CD4-positive, CD25-positive, alpha-beta regulatory T cell (primary cell): ENCODE results near the gene GALNS. TPM values are rescaled to one million over a fixed set of nuclear protein-coding genes. Genes with fewer than 3 reads are reported as not detected.

Experiments used
- ATAC-seq, 2 donors: fragments of 150-1000 bp; cut with Tn5 transposase; one replicate each; pipeline ENCODE4 v1.10.0; 2021; ENCODE audit warnings: low read depth in 2 of 2, moderate number of reproducible peaks in 2 of 2, moderate library complexity in 1 of 2
- DNase-seq, 3 donors: peaks; one replicate each; pipeline versions ENCODE4 v3.0.0 to v3.0.0-alpha.2; 2012 to 2022; ENCODE audit warnings: mixed read lengths in 1 of 3
- H3K27ac ChIP-seq: one replicate; pipeline ENCODE4 v1.7.0; 2013; ENCODE audit warnings: mild to moderate bottlenecking, low read length; ENCODE audit not compliant: insufficient read depth, poor library complexity, severe bottlenecking
- H3K27me3 ChIP-seq: one replicate; pipeline ENCODE4 v1.7.0; 2013; ENCODE audit warnings: low read length; ENCODE audit not compliant: control insufficient read depth, insufficient read depth
- H3K36me3 ChIP-seq: one replicate; pipeline ENCODE4 v1.7.0; 2013; ENCODE audit warnings: mild to moderate bottlenecking, low read length, moderate library complexity; ENCODE audit not compliant: control insufficient read depth, insufficient read depth
- H3K4me1 ChIP-seq: 2 replicates; pipeline ENCODE4 v1.7.0; 2013; ENCODE audit warnings: mild to moderate bottlenecking, low read length; ENCODE audit not compliant: insufficient read depth, control insufficient read depth, poor library complexity, severe bottlenecking
- H3K4me3 ChIP-seq: one replicate; pipeline ENCODE4 v1.7.0; 2013; ENCODE audit warnings: low read depth, mild to moderate bottlenecking, low read length, moderate library complexity
- H3K9me3 ChIP-seq, 2 experiments: 1 replicate in 1 of 2; 2 replicates in 1 of 2; pipeline ENCODE4 v1.7.0; 2013; ENCODE audit warnings: low read length in 2 of 2, mild to moderate bottlenecking in 1 of 2, moderate library complexity in 1 of 2; ENCODE audit not compliant: control insufficient read depth in 2 of 2
- H3K27ac Mint-ChIP-seq, 3 donors: one replicate each; pipeline ENCODE4 v1.8.0; 2020 to 2022; ENCODE audit warnings: mild to moderate bottlenecking in 3 of 3, mixed read lengths in 3 of 3, moderate library complexity in 2 of 3
- H3K27me3 Mint-ChIP-seq: one replicate; pipeline ENCODE4 v1.8.0; 2022; ENCODE audit warnings: mild to moderate bottlenecking, mixed read lengths
- H3K36me3 Mint-ChIP-seq: one replicate; pipeline ENCODE4 v1.8.0; 2020; ENCODE audit warnings: mixed read lengths
- H3K4me1 Mint-ChIP-seq, 4 donors: one replicate each; pipeline ENCODE4 v1.8.0; 2020 to 2022; ENCODE audit warnings: mixed read lengths in 4 of 4, mild to moderate bottlenecking in 1 of 4
- H3K4me3 Mint-ChIP-seq, 4 donors: one replicate each; pipeline ENCODE4 v1.8.0; 2020 to 2022; ENCODE audit warnings: mild to moderate bottlenecking in 4 of 4, mixed read lengths in 4 of 4, moderate library complexity in 3 of 4
- H3K9me3 Mint-ChIP-seq, 7 donors: one replicate each; pipeline ENCODE4 v1.8.0; 2020 to 2022; ENCODE audit warnings: mixed read lengths in 7 of 7, mild to moderate bottlenecking in 3 of 7, moderate library complexity in 2 of 7
- polyA plus RNA-seq, 4 donors: library from polyadenylated mRNA; unstranded; fragments of 300-500 nt; fragmentation: Illumina TruSeq; gene quantifications; one replicate each; pipeline ENCODE4 v1.2.3, GENCODE V29; 2021
- total RNA-seq: library from RNA; stranded (reverse); gene quantifications from one replicate; pipeline ENCODE4 v1.2.3, GENCODE V29; 2022

GALNS gene
- total and polyA plus RNA-seq, 5 donors from 2014 or later = 8.1 to 63.1 (median 12.5) TPM

DNA sequence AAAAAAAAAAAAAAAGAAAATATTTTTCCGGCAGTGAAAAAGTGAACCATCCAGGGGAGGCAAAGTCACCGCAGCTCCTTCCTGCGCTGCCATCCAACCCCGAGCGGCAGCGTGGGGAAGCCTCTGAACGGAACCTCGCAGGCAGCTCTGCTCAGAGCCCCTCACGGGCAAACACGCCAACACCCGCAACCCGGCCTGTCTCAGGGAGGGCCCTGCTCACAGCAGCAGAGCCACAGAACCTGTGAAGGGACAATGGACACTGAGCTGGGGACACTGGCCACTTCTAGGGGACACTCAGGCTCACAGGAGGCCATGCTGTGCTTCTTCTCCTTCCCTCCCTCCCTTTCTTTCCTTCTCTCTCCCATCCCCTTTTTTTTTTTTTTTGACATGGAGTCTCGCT lies 23.7 kb downstream of the GALNS start:
- Histone ChIP-seq H3K4me1 (no peaks in the 10 kb centered on the region), H3K36me3 (no peaks in the 10 kb centered on the region), H3K9me3 (no peaks in the 10 kb centered on the region), H3K27me3 (no peaks in the 10 kb centered on the region), H3K4me3 (no peak overlapping the region), H3K27ac (no peak overlapping the region)
- H3K9me3 Mint-ChIP-seq = no peaks in the 10 kb centered on the region
- no peak overlapping the region for H3K4me3 Mint-ChIP-seq
- H3K27me3 Mint-ChIP-seq = no peaks in the 10 kb centered on the region
- ATAC-seq = no peak
- H3K27ac Mint-ChIP-seq = no peak overlapping the region
- no peaks in the 10 kb centered on the region for H3K4me1 Mint-ChIP-seq
- no peak for DNase-seq
- H3K36me3 Mint-ChIP-seq = no peaks in the 10 kb centered on the region

- Histone ChIP-seq H3K27me3 (no peaks in the 10 kb centered on the region), H3K9me3 (no peaks in the 10 kb centered on the region), H3K27ac (no peak overlapping the region), H3K36me3 (no peaks in the 10 kb centered on the region), H3K4me1 (no peaks in the 10 kb centered on the region), H3K4me3 (no peak overlapping the region)
- Mint-ChIP-seq H3K36me3 (no peaks in the 10 kb centered on the region), H3K27me3 (no peaks in the 10 kb centered on the region), H3K27ac (no peak overlapping the region), H3K9me3 (no peaks in the 10 kb centered on the region), H3K4me1 (no peaks in the 10 kb centered on the region), H3K4me3 (no peak overlapping the region)
- no peak for ATAC-seq
- DNase-seq = no peak
Measured at GRCh38 chr16:88831838-88832237, 24.9 kb downstream of the GALNS start.

DNA sequence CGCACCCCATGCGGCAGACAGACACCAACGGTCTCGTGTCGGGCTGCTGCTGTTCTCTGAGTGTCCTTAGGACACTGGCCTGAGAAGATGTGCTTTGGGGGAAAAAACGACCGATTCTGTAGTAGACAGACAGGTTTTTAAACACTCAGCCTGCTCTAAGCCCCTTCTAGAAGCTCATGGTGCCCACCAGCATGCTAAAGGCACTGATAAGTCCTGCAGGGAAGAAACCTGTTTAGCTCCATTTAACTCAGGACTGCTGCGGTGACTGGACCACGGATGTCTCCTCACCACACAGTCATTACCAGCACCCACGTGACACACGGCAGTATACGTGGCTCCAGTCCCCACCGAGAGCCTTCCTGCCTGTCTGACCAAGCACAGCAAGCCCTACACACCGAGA lies 26.0 kb downstream of the GALNS start:
- no peaks in the 10 kb centered on the region for H3K36me3 ChIP-seq
- H3K27ac ChIP-seq = no peak overlapping the region
- H3K9me3 Mint-ChIP-seq = no peaks in the 10 kb centered on the region
- no peaks in the 10 kb centered on the region for H3K36me3 Mint-ChIP-seq
- no peak overlapping the region for H3K4me3 ChIP-seq
- no peaks in the 10 kb centered on the region for H3K27me3 ChIP-seq
- ATAC-seq (no peak), DNase-seq (no peak)
- no peaks in the 10 kb centered on the region for H3K27me3 Mint-ChIP-seq
- H3K9me3 ChIP-seq = no peaks in the 10 kb centered on the region
- no peaks in the 10 kb centered on the region for H3K4me1 ChIP-seq
- H3K27ac Mint-ChIP-seq = no peak overlapping the region
- no peaks in the 10 kb centered on the region for H3K4me1 Mint-ChIP-seq
- no peak overlapping the region for H3K4me3 Mint-ChIP-seq

GRCh38 chr16:88830258-88830657 lies 26.5 kb downstream of the GALNS start:
- H3K4me3 ChIP-seq = no peak overlapping the region
- no peak overlapping the region for H3K27ac ChIP-seq
- Mint-ChIP-seq H3K27me3 (no peaks in the 10 kb centered on the region), H3K36me3 (no peaks in the 10 kb centered on the region), H3K4me1 (no peaks in the 10 kb centered on the region), H3K9me3 (no peaks in the 10 kb centered on the region), H3K4me3 (no peak overlapping the region), H3K27ac (no peak overlapping the region)
- no peaks in the 10 kb centered on the region for H3K27me3 ChIP-seq
- no peaks in the 10 kb centered on the region for H3K36me3 ChIP-seq
- H3K4me1 ChIP-seq = no peaks in the 10 kb centered on the region
- no peaks in the 10 kb centered on the region for H3K9me3 ChIP-seq
- DNase-seq (no peak), ATAC-seq (no peak)

GRCh38 chr16:88828711-88829110 lies 28.0 kb downstream of the GALNS start:
- no peak overlapping the region for H3K27ac Mint-ChIP-seq

GRCh38 chr16:88827727-88828126 lies 29.0 kb downstream of the GALNS start:
- Histone ChIP-seq H3K9me3 (no peaks in the 10 kb centered on the region), H3K27ac (no peak overlapping the region), H3K4me3 (no peak overlapping the region), H3K27me3 (no peaks in the 10 kb centered on the region), H3K4me1 (no peaks in the 10 kb centered on the region), H3K36me3 (peaks cover 4% of the 10 kb centered on the region)
- H3K27me3 Mint-ChIP-seq = no peaks in the 10 kb centered on the region
- DNase-seq = no peak
- H3K27ac Mint-ChIP-seq = no peak overlapping the region
- no peak overlapping the region for H3K4me3 Mint-ChIP-seq
- H3K36me3 Mint-ChIP-seq = peaks cover 4% of the 10 kb centered on the region
- H3K9me3 Mint-ChIP-seq = no peaks in the 10 kb centered on the region
- no peaks in the 10 kb centered on the region for H3K4me1 Mint-ChIP-seq
- ATAC-seq = no peak

More at GRCh38 chr16:88828711-88829110, 28.0 kb downstream of the GALNS start:
- Histone ChIP-seq H3K36me3 (peaks cover 3% of the 10 kb centered on the region), H3K27me3 (no peaks in the 10 kb centered on the region), H3K4me3 (no peak overlapping the region), H3K4me1 (no peaks in the 10 kb centered on the region), H3K27ac (no peak overlapping the region), H3K9me3 (no peaks in the 10 kb centered on the region)
- Mint-ChIP-seq H3K4me3 (no peak overlapping the region), H3K36me3 (no peaks in the 10 kb centered on the region), H3K4me1 (no peaks in the 10 kb centered on the region), H3K27me3 (no peaks in the 10 kb centered on the region), H3K9me3 (no peaks in the 10 kb centered on the region)
- ATAC-seq = no peak
- no peak for DNase-seq

GRCh38 chr16:88826070-88826840 lies 30.5 kb downstream of the GALNS start:
- Mint-ChIP-seq H3K27me3 (no peaks in the 10 kb centered on the region), H3K36me3 (peaks cover 5% of the 10 kb centered on the region), H3K4me3 (no peak overlapping the region), H3K27ac (no peak overlapping the region), H3K4me1 (no peaks in the 10 kb centered on the region), H3K9me3 (no peaks in the 10 kb centered on the region)
- ATAC-seq = no peak
- no peak for DNase-seq
- H3K27ac ChIP-seq = no peak overlapping the region
- H3K4me3 ChIP-seq = no peak overlapping the region
- peaks cover 12% of the 10 kb centered on the region for H3K36me3 ChIP-seq
- H3K27me3 ChIP-seq = no peaks in the 10 kb centered on the region
- no peaks in the 10 kb centered on the region for H3K4me1 ChIP-seq
- no peaks in the 10 kb centered on the region for H3K9me3 ChIP-seq

GRCh38 chr16:88825146-88825545 lies 31.6 kb downstream of the GALNS start:
- Mint-ChIP-seq H3K4me1 (no peaks in the 10 kb centered on the region), H3K27me3 (no peaks in the 10 kb centered on the region), H3K4me3 (no peak overlapping the region), H3K27ac (no peak overlapping the region), H3K9me3 (no peaks in the 10 kb centered on the region), H3K36me3 (peaks cover 5% of the 10 kb centered on the region)
- Histone ChIP-seq H3K4me3 (no peak overlapping the region), H3K27me3 (no peaks in the 10 kb centered on the region), H3K4me1 (no peaks in the 10 kb centered on the region), H3K27ac (no peak overlapping the region), H3K36me3 (peaks cover 12% of the 10 kb centered on the region), H3K9me3 (no peaks in the 10 kb centered on the region)
- no peak for DNase-seq
- no peak for ATAC-seq
